HEK293 (cell line): ENCODE results near the gene SSTR4.

Experiments used
- CTCF ChIA-PET: fragments of 350-600 bp; formaldehyde crosslinking; extraction: SDS; loops from one replicate; lab custom pipeline; 2021; ENCODE audit warnings: antibody characterized with exemption; lab: Yijun Ruan, JAX
- POLR2A ChIA-PET: fragments of 300-600 bp; formaldehyde crosslinking; extraction: SDS; loops from one replicate; lab custom pipeline; 2020; ENCODE audit warnings: antibody characterized with exemption, inconsistent platforms; lab: Yijun Ruan, JAX
- H3K27ac ChIP-seq: fragments of 200-500 bp; sonication (Bioruptor generic); 2 replicates; pipeline ENCODE4 v1.5.1; 2014; ENCODE audit warnings: low read depth, low read length, control low read depth, inconsistent platforms; ENCODE audit errors: extremely low read depth
- H3K36me3 ChIP-seq, 2 experiments: fragments of 200-500 bp in 1 of 2; sonication (Bioruptor generic) in 1 of 2; 1 replicate in 1 of 2; 2 replicates in 1 of 2; pipeline ENCODE4 v1.5.1; 2014 to 2017; ENCODE audit warnings: inconsistent platforms in 2 of 2, low read length in 2 of 2; ENCODE audit not compliant: control insufficient read depth in 2 of 2, insufficient read depth in 1 of 2
- H3K4me1 ChIP-seq: fragments of 200-500 bp; sonication (Bioruptor generic); 2 replicates; pipeline ENCODE4 v1.5.1; 2014; ENCODE audit warnings: mild to moderate bottlenecking, low read length, inconsistent platforms; ENCODE audit not compliant: control insufficient read depth, insufficient read depth
- H3K4me3 ChIP-seq: 2 replicates; pipeline ENCODE4 v1.5.1; 2011; ENCODE audit warnings: low read depth, mild to moderate bottlenecking, control low read depth, low read length, moderate library complexity
- H3K9me3 ChIP-seq: fragments of 200-500 bp; sonication (Bioruptor generic); 2 replicates; pipeline ENCODE4 v1.5.1; 2014; ENCODE audit warnings: low read depth, low read length, inconsistent platforms; ENCODE audit not compliant: control insufficient read depth, insufficient read depth
- EGR2 ChIP-seq: fragments of 450-650 bp; formaldehyde crosslinking; IDR thresholded peaks from 2 replicates; pipeline ENCODE4 v1.5.1; 2016; ENCODE audit warnings: low read depth, missing biosample characterization, missing genetic modification characterization
- GLIS2 ChIP-seq: fragments of 450-650 bp; formaldehyde crosslinking; IDR thresholded peaks from 2 replicates; pipeline ENCODE4 v1.5.1; 2016; ENCODE audit warnings: missing biosample characterization, missing genetic modification characterization
- HIC1 ChIP-seq: fragments of 450-650 bp; formaldehyde crosslinking; IDR thresholded peaks from 2 replicates; pipeline ENCODE4 v1.5.1; 2016; ENCODE audit warnings: missing biosample characterization, missing genetic modification characterization
- KLF1 ChIP-seq: fragments of 450-650 bp; formaldehyde crosslinking; IDR thresholded peaks from 2 replicates; pipeline ENCODE4 v1.5.1; 2016; ENCODE audit warnings: missing biosample characterization, missing genetic modification characterization
- KLF17 ChIP-seq: fragments of 450-650 bp; formaldehyde crosslinking; IDR thresholded peaks from 2 replicates; pipeline ENCODE4 v1.5.1; 2016; ENCODE audit warnings: missing biosample characterization, missing genetic modification characterization
- KLF8 ChIP-seq: fragments of 450-650 bp; formaldehyde crosslinking; IDR thresholded peaks from 2 replicates; pipeline ENCODE4 v1.5.1; 2016; ENCODE audit warnings: missing biosample characterization, missing genetic modification characterization
- KLF9 ChIP-seq: fragments of 450-650 bp; formaldehyde crosslinking; IDR thresholded peaks from 2 replicates; pipeline ENCODE4 v1.5.1; 2016; ENCODE audit warnings: missing biosample characterization, missing genetic modification characterization, low read depth
- PRDM10 ChIP-seq: fragments of 450-650 bp; formaldehyde crosslinking; IDR thresholded peaks from 2 replicates; pipeline ENCODE4 v1.5.1; 2016; ENCODE audit warnings: missing biosample characterization, missing genetic modification characterization
- SP2 ChIP-seq: fragments of 450-650 bp; formaldehyde crosslinking; IDR thresholded peaks from 2 replicates; pipeline ENCODE4 v1.5.1; 2016; ENCODE audit warnings: missing biosample characterization, missing genetic modification characterization
- SP3 ChIP-seq: fragments of 450-650 bp; formaldehyde crosslinking; IDR thresholded peaks from 2 replicates; pipeline ENCODE4 v1.5.1; 2016; ENCODE audit warnings: missing biosample characterization, missing genetic modification characterization
- ZBTB17 ChIP-seq: fragments of 450-650 bp; formaldehyde crosslinking; IDR thresholded peaks from 2 replicates; pipeline ENCODE4 v1.5.1; 2016; ENCODE audit warnings: missing biosample characterization, missing genetic modification characterization
- ZBTB26 ChIP-seq: fragments of 450-650 bp; formaldehyde crosslinking; optimal IDR thresholded peaks from 2 replicates; pipeline ENCODE3; 2016; ENCODE audit warnings: missing biosample characterization, mild to moderate bottlenecking, missing genetic modification characterization
- ZBTB48 ChIP-seq: fragments of 450-650 bp; formaldehyde crosslinking; IDR thresholded peaks from 2 replicates; pipeline ENCODE4 v1.5.1; 2016; ENCODE audit warnings: missing biosample characterization, missing genetic modification characterization
- ZFHX2 ChIP-seq: fragments of 450-650 bp; formaldehyde crosslinking; conservative IDR thresholded peaks from 2 replicates; pipeline ENCODE4 v1.5.1; 2016; ENCODE audit warnings: missing biosample characterization, missing genetic modification characterization
- ZNF121 ChIP-seq: fragments of 450-650 bp; formaldehyde crosslinking; IDR thresholded peaks from 2 replicates; pipeline ENCODE4 v1.5.1; 2016; ENCODE audit warnings: missing biosample characterization, missing genetic modification characterization
- ZNF2 ChIP-seq: fragments of 450-650 bp; formaldehyde crosslinking; IDR thresholded peaks from 2 replicates; pipeline ENCODE4 v1.5.1; 2016; ENCODE audit warnings: missing biosample characterization, missing genetic modification characterization
- ZNF335 ChIP-seq: fragments of 450-650 bp; formaldehyde crosslinking; conservative IDR thresholded peaks from 2 replicates; pipeline ENCODE4 v1.5.1; 2016; ENCODE audit warnings: missing biosample characterization, missing genetic modification characterization
- ZNF341 ChIP-seq: fragments of 450-650 bp; formaldehyde crosslinking; IDR thresholded peaks from 2 replicates; pipeline ENCODE4; 2016; ENCODE audit warnings: low read depth, missing biosample characterization, missing genetic modification characterization
- ZNF366 ChIP-seq: fragments of 450-650 bp; formaldehyde crosslinking; conservative IDR thresholded peaks from 2 replicates; pipeline ENCODE4 v1.5.1; 2016; ENCODE audit warnings: missing biosample characterization, missing genetic modification characterization
- ZNF571 ChIP-seq: fragments of 450-650 bp; formaldehyde crosslinking; IDR thresholded peaks from 2 replicates; pipeline ENCODE4 v1.5.0; 2017; ENCODE audit warnings: missing biosample characterization, missing genetic modification characterization
- ZNF600 ChIP-seq: fragments of 450-650 bp; formaldehyde crosslinking; IDR thresholded peaks from 2 replicates; pipeline ENCODE4 v1.5.1; 2016; ENCODE audit warnings: missing biosample characterization, missing genetic modification characterization
- ZNF692 ChIP-seq: fragments of 450-650 bp; formaldehyde crosslinking; IDR thresholded peaks from 2 replicates; pipeline ENCODE4 v1.5.1; 2016; ENCODE audit warnings: missing biosample characterization, missing genetic modification characterization
- ZNF704 ChIP-seq: fragments of 450-650 bp; formaldehyde crosslinking; IDR thresholded peaks from 2 replicates; pipeline ENCODE4 v1.5.1; 2016; ENCODE audit warnings: missing biosample characterization, missing genetic modification characterization
- ZNF76 ChIP-seq: fragments of 450-650 bp; formaldehyde crosslinking; IDR thresholded peaks from 2 replicates; pipeline ENCODE4; 2016; ENCODE audit warnings: low read depth, missing biosample characterization, missing genetic modification characterization, borderline replicate concordance
- ZNF768 ChIP-seq: fragments of 450-650 bp; formaldehyde crosslinking; IDR thresholded peaks from 2 replicates; pipeline ENCODE4 v1.5.1; 2018; ENCODE audit warnings: missing biosample characterization, mild to moderate bottlenecking, missing genetic modification characterization
- ZXDB ChIP-seq: fragments of 450-650 bp; formaldehyde crosslinking; IDR thresholded peaks from 2 replicates; pipeline ENCODE4 v1.5.1; 2016; ENCODE audit warnings: missing biosample characterization, missing genetic modification characterization

Gene SSTR4

GRCh38 chr20:23049201-23050075 lies 14.3 kb downstream of the SSTR4 start, which contains the start of gene THBD:
Gene THBD, minus strand, starts transcription at chr20:23049672. Its CDS starts 168 bp downstream, at chr20:23049504.
- H3K4me3 ChIP-seq, result peak within 1 kb of the TSS; percentile 37
- TF ChIP-seq ZNF692 (tag by site-specific recombination) (peak; percentile 26; the same call in 1 of the 2 replicates), SP3 (tag by site-specific recombination) (peak; percentile 79), KLF8 (peak; percentile 54; the same call in 1 of the 2 replicates), ZNF366 (0 out of 2 replicates have a peak, but pooled peaks have one; percentile 24), KLF17 (tag by site-specific recombination) (0 out of 2 replicates have a peak, but pooled peaks have one; percentile 34), KLF1 (tag by site-specific recombination) (peak; percentile 42; the same call in 1 of the 2 replicates), EGR2 (tag by site-specific recombination) (peak; percentile 57), ZBTB17 (tag by site-specific recombination) (peak; percentile 32; the same call in 1 of the 2 replicates), ZBTB26 (tag by site-specific recombination) (peak; percentile 87), ZXDB (tag by site-specific recombination) (peak; percentile 47; the same call in 1 of the 2 replicates), ZFHX2 (peak; percentile 53; the same call in 1 of the 2 replicates), ZNF600 (tag by site-specific recombination) (peak; percentile 53), ZNF2 (tag by site-specific recombination) (no peak), ZBTB48 (tag by site-specific recombination) (0 out of 2 replicates have a peak, but pooled peaks have one; percentile 22), ZNF704 (tag by site-specific recombination) (no peak), KLF9 (tag by site-specific recombination) (no peak), ZNF571 (tag by site-specific recombination) (no peak), PRDM10 (tag by site-specific recombination) (peak; percentile 95), ZNF335 (tag by site-specific recombination) (peak; percentile 79), ZNF76 (tag by site-specific recombination) (peak; percentile 86), ZNF768 (tag by site-specific recombination) (no peak), HIC1 (tag by site-specific recombination) (peak; percentile 16; the same call in 1 of the 2 replicates), ZNF121 (no peak), ZNF341 (tag by site-specific recombination) (peak; percentile 93), SP2 (tag by site-specific recombination) (peak; percentile 95), GLIS2 (tag by site-specific recombination) (peak; percentile 69)

More at GRCh38 chr20:23049201-23050075, 14.3 kb downstream of the SSTR4 start, which contains the start of gene THBD:
- no peaks in the 10 kb centered on the region for H3K4me1 ChIP-seq
- peak within 1 kb of the TSS; percentile 1; the same call in 1 of the 2 replicates for H3K27ac ChIP-seq
- H3K36me3 ChIP-seq, result no peaks in the 10 kb centered on the region
- CTCF ChIA-PET, result interaction anchor here (0.5 to 3.3 kb wide), 11 partner anchors 14 to 357 kb away, joined by 3 to 28 read pairs (median 4); no protein-coding TSS in a partner anchor
- POLR2A ChIA-PET, result no interaction called here
- H3K9me3 ChIP-seq, result no peaks in the 10 kb centered on the region
